NCI-H1436 (cell line): Measurements from ENCODE around the gene ELOA.
"Not testable (repeated sequence)": the region's sequence is repeated elsewhere in the genome, so short reads cannot be mapped to it uniquely, and the experiment has no call there.

Source experiments
- DNase-seq: peaks from one replicate; lab custom pipeline; 2025; lab: John Stamatoyannopoulos, UW

The ELOA gene

GRCh38 chr1:23801338-23801748, 58.1 kb downstream of the ELOA start:
- no peak for DNase-seq

- no peak for DNase-seq
These were observed 58.6 kb downstream of the ELOA start for GRCh38 chr1:23801876-23802275.

- DNase-seq = not testable (repeated sequence)
These were observed 59.6 kb downstream of the ELOA start for GRCh38 chr1:23802809-23803342.

GRCh38 chr1:23803674-23804073, 60.4 kb downstream of the ELOA start:
- no peak for DNase-seq

- no peak for DNase-seq
These were observed 61.0 kb downstream of the ELOA start for GRCh38 chr1:23804183-23804835.

- DNase-seq = no peak
These were observed 61.8 kb downstream of the ELOA start for GRCh38 chr1:23805025-23805424.

- DNase-seq = no peak
These were observed 63.0 kb downstream of the ELOA start for GRCh38 chr1:23806280-23806679.

- no peak for DNase-seq
These were observed 64.2 kb downstream of the ELOA start for GRCh38 chr1:23807453-23807852.

GRCh38 chr1:23809751-23810171, 66.5 kb downstream of the ELOA start:
- DNase-seq = peak; percentile 38

- no peak for DNase-seq
These were observed 67.7 kb downstream of the ELOA start for GRCh38 chr1:23810818-23811540.
